ENCODE results near the gene RAP1GAP2.
"Not testable (repeated sequence)": the region's sequence is repeated elsewhere in the genome, so short reads cannot be mapped to it uniquely, and the experiment has no call there.

RAP1GAP2 gene

GRCh38 chr17:2796164-2797125 is at the start of gene RAP1GAP2:
Gene RAP1GAP2 (plus strand): TSS chr17:2796438. CDS start chr17:2796528, 90 bp downstream.
- peak; percentile 45 for DNase-seq

GRCh38 chr17:2749058-2749783 is 47.0 kb upstream of the RAP1GAP2 start, which contains the start of gene CCDC92B:
Gene CCDC92B (minus strand): TSS chr17:2749652. CDS start chr17:2735145, 14,507 bp downstream.
- no peak for DNase-seq

- peak; percentile 1 for DNase-seq
Observed at GRCh38 chr17:2749784-2750181, 46.5 kb upstream of the RAP1GAP2 start.

- DNase-seq, result no peak
Observed at GRCh38 chr17:2750721-2751120, 45.5 kb upstream of the RAP1GAP2 start.

- DNase-seq, result no peak
Observed at GRCh38 chr17:2751491-2751890, 44.7 kb upstream of the RAP1GAP2 start.

GRCh38 chr17:2755891-2756724 is 40.1 kb upstream of the RAP1GAP2 start:
- DNase-seq, result no peak

GRCh38 chr17:2758870-2759269 is 37.4 kb upstream of the RAP1GAP2 start:
- DNase-seq, result no peak

GRCh38 chr17:2770129-2770528 is 26.1 kb upstream of the RAP1GAP2 start:
- no peak for DNase-seq

- no peak for DNase-seq
Observed at GRCh38 chr17:2775206-2775605, 21.0 kb upstream of the RAP1GAP2 start.

- no peak for DNase-seq
Observed at GRCh38 chr17:2776589-2777241, 19.5 kb upstream of the RAP1GAP2 start.

- DNase-seq, result no peak
Observed at GRCh38 chr17:2777242-2777867, 18.9 kb upstream of the RAP1GAP2 start.

- no peak for DNase-seq
Observed at GRCh38 chr17:2778489-2778888, 17.7 kb upstream of the RAP1GAP2 start.

GRCh38 chr17:2779545-2779944 is 16.7 kb upstream of the RAP1GAP2 start:
- DNase-seq, result no peak

GRCh38 chr17:2780256-2780655 is 16.0 kb upstream of the RAP1GAP2 start:
- no peak for DNase-seq

- DNase-seq, result no peak
Observed at GRCh38 chr17:2780931-2781454, 15.2 kb upstream of the RAP1GAP2 start.

GRCh38 chr17:2781598-2781997 is 14.6 kb upstream of the RAP1GAP2 start:
- not testable (repeated sequence) for DNase-seq

- DNase-seq, result no peak
Observed at GRCh38 chr17:2782055-2782454, 14.2 kb upstream of the RAP1GAP2 start.

GRCh38 chr17:2783310-2784030 is 12.8 kb upstream of the RAP1GAP2 start:
- no peak for DNase-seq

GRCh38 chr17:2784864-2785263 is 11.4 kb upstream of the RAP1GAP2 start:
- no peak for DNase-seq

- DNase-seq, result not testable (repeated sequence)
Observed at GRCh38 chr17:2785376-2785775, 10.9 kb upstream of the RAP1GAP2 start.
